GM18519 (cell line): ENCODE data around the gene COL4A1.

Experiments used
- ATAC-seq: cut with Tn5 transposase; IDR thresholded peaks from one replicate; pipeline ENCODE4 v1.9.1; 2021; ENCODE audit warnings: mild to moderate bottlenecking, moderate library complexity; ENCODE audit not compliant: unreplicated experiment, low FRiP score

COL4A1 gene

GRCh38 chr13:110297766-110298504 is 9.0 kb downstream of the COL4A1 start:
- ATAC-seq, result no peak

- no peak for ATAC-seq
Observed at GRCh38 chr13:110297011-110297410, 9.9 kb downstream of the COL4A1 start.

GRCh38 chr13:110294622-110295021 is 12.3 kb downstream of the COL4A1 start:
- no peak for ATAC-seq

GRCh38 chr13:110294146-110294545 is 12.8 kb downstream of the COL4A1 start:
- no peak for ATAC-seq

- no peak for ATAC-seq
Observed at GRCh38 chr13:110293649-110294048, 13.3 kb downstream of the COL4A1 start.

- ATAC-seq, result no peak
Observed at GRCh38 chr13:110293037-110293436, 13.9 kb downstream of the COL4A1 start.

- no peak for ATAC-seq
Observed at GRCh38 chr13:110291286-110291685, 15.7 kb downstream of the COL4A1 start.

- ATAC-seq, result no peak
Observed at GRCh38 chr13:110290826-110291225, 16.1 kb downstream of the COL4A1 start.

GRCh38 chr13:110290153-110290552 is 16.8 kb downstream of the COL4A1 start:
- ATAC-seq, result no peak

GRCh38 chr13:110289661-110290060 is 17.3 kb downstream of the COL4A1 start:
- ATAC-seq, result no peak

GRCh38 chr13:110289174-110289573 is 17.8 kb downstream of the COL4A1 start:
- no peak for ATAC-seq

GRCh38 chr13:110286833-110287819 is 19.8 kb downstream of the COL4A1 start:
- no peak for ATAC-seq

- no peak for ATAC-seq
Observed at GRCh38 chr13:110285991-110286832, 20.7 kb downstream of the COL4A1 start.

- ATAC-seq, result no peak
Observed at GRCh38 chr13:110284779-110285484, 22.0 kb downstream of the COL4A1 start.

- ATAC-seq, result no peak
Observed at GRCh38 chr13:110283736-110284517, 23.0 kb downstream of the COL4A1 start.

GRCh38 chr13:110282316-110282841 is 24.6 kb downstream of the COL4A1 start:
- ATAC-seq, result no peak

- ATAC-seq, result no peak
Observed at GRCh38 chr13:110281736-110282135, 25.2 kb downstream of the COL4A1 start.

- no peak for ATAC-seq
Observed at GRCh38 chr13:110280985-110281688, 25.8 kb downstream of the COL4A1 start.
